Retinal pigment epithelial cell (primary cell): ENCODE results near the gene GLTP.
"Not testable (repeated sequence)": the region's sequence is repeated elsewhere in the genome, so short reads cannot be mapped to it uniquely, and the experiment has no call there.

Experiments
- DNase-seq: peaks from one replicate; pipeline ENCODE4 v3.0.0-alpha.2; 2010; ENCODE audit warnings: low read depth
- H3K4me3 ChIP-seq: 2 replicates; pipeline ENCODE4 v1.5.1; 2011; ENCODE audit warnings: mild to moderate bottlenecking, low read length, control low read depth, moderate library complexity
- CTCF ChIP-seq: conservative IDR thresholded peaks from 2 replicates; pipeline ENCODE4 v1.5.1; 2011; ENCODE audit warnings: low read depth, low read length, control low read depth, inconsistent platforms

The GLTP gene

GRCh38 chr12:109855377-109855776, 25.0 kb downstream of the GLTP start:
- no peak for TF ChIP-seq CTCF
- H3K4me3 ChIP-seq: no peak overlapping the region
- no peak for DNase-seq

GRCh38 chr12:109850518-109850917, 29.8 kb downstream of the GLTP start:
- H3K4me3 ChIP-seq, DNase-seq: not testable (repeated sequence)

GRCh38 chr12:109847142-109847735, 33.1 kb downstream of the GLTP start:
- no peak overlapping the region for H3K4me3 ChIP-seq
- no peak for DNase-seq

GRCh38 chr12:109845824-109846205, 34.5 kb downstream of the GLTP start:
- no peak overlapping the region for H3K4me3 ChIP-seq
- TF ChIP-seq CTCF: no peak
- no peak for DNase-seq

More at GRCh38 chr12:109847142-109847735, 33.1 kb downstream of the GLTP start:
- no peak for TF ChIP-seq CTCF

- peak; percentile 93 for TF ChIP-seq CTCF
- H3K4me3 ChIP-seq: peak overlapping the region; percentile 32
Observed at GRCh38 chr12:109844983-109845823, 35.1 kb downstream of the GLTP start.

GRCh38 chr12:109844091-109844490, 36.2 kb downstream of the GLTP start:
- no peak for DNase-seq
- no peak for TF ChIP-seq CTCF

More at GRCh38 chr12:109844983-109845823, 35.1 kb downstream of the GLTP start:
- DNase-seq: no peak

GRCh38 chr12:109842021-109842420, 38.3 kb downstream of the GLTP start:
- no peak for DNase-seq
- TF ChIP-seq CTCF: no peak
- H3K4me3 ChIP-seq: no peak overlapping the region

More at GRCh38 chr12:109844091-109844490, 36.2 kb downstream of the GLTP start:
- no peak overlapping the region for H3K4me3 ChIP-seq
